ENCODE measurements around the gene LIN9.
A peak's percentile ranks its signal among the peaks of the same experiment; 100 is the strongest.
"Not testable (repeated sequence)": the region's sequence is repeated elsewhere in the genome, so short reads cannot be mapped to it uniquely, and the experiment has no call there.

The LIN9 gene, protein sequence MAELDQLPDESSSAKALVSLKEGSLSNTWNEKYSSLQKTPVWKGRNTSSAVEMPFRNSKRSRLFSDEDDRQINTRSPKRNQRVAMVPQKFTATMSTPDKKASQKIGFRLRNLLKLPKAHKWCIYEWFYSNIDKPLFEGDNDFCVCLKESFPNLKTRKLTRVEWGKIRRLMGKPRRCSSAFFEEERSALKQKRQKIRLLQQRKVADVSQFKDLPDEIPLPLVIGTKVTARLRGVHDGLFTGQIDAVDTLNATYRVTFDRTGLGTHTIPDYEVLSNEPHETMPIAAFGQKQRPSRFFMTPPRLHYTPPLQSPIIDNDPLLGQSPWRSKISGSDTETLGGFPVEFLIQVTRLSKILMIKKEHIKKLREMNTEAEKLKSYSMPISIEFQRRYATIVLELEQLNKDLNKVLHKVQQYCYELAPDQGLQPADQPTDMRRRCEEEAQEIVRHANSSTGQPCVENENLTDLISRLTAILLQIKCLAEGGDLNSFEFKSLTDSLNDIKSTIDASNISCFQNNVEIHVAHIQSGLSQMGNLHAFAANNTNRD

DNA sequence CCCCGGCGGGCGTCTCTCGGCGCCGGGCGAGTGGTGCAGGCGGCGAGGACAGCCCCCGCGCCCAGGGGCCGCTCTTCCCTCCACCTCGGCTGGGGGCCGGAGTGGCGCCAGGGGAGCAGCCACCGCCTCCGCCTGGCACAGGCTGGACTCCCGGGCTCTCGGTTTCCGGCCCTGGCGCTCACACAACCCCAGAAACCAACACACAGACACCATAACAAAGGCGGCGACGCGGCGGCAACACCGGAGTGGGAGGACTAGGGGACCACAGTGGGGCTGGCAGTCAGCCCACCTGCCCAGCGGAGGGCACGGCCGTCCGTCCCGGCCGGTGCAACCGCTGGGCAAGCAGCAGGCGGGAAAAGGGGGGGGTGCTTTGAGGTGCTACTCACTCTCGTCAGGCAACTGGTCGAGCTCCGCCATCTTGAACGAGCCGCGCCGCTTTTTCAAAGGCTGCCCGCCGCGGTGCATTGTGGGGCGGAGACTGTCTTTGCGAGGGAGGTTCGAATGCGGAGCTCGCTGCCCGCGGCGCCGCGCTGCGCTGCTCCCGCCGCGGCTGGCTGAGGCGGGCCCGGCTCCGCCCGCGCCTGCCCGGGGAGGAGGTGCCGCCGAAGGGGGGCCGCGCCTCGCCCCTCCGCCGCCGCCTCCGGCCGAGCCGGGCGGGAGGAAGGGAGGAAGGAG, at the start of gene LIN9:
TSS of gene LIN9 (minus strand) at position 442 of the 675 bp plus-strand sequence. CDS start at position 417, 25 bp downstream.
- DNase-seq, result peak; percentile 90

GRCh38 chr1:226357416-226357815, 48.5 kb upstream of the LIN9 start:
- no peak for DNase-seq

- no peak for DNase-seq
Measured at GRCh38 chr1:226355669-226356551, 46.9 kb upstream of the LIN9 start.

DNA sequence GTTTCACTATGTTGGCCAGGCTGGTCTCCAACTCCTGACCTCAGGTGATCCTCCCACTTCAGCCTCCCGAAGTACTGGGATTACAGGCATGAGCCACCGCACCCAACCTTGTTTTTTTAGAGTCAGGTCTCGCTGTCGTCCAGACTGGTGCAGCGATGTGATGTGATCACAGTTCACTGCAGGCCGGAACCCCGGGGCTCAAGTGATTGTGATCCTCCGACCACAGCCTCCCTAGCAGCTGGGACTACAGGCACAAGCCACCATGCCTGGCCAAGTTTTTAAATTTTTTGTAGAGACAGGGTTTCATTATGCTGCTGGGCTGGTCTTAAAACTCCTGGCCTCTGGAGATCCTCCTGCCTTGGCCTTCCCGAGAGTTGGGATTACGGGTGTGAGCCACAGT, 46.1 kb upstream of the LIN9 start:
- no peak for DNase-seq

DNA sequence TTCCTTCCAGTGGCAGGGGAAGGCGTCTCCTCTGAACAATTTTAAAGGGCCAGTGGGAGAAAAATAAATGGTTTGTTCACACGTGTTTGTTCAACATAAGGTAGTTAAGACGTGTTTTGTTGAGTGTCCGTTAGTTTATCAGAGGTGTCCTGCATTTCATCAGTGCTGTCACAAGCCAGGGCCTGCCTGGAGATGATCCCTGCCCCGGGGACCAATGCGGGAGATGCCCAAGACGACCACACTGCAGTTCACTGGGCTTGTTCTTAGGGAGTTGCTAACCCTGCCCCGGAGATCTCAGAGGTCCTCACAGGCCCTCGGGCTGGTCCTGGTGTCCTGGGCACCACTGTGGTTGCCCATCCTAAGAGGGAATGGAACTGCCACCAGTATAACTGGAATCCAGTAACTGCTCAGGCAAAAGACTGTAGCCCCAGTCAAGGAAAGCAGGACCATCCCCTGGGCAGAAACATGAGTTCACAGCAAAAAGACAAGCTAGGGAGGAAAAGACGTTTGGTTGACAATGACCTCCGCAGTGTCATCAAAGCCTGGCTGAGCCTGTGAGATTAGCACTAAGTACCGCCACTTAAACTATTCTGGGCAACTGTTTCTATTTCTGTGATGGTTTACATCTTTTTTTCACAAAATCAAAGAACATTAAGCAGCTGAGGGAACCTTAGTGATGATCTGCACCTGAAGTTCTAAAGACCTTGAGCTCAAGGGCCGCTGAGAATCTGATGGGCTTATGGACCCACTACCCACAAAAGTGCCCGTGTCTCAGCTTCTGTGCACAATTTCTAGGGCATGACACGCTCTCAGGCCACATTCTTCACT, 44.9 kb upstream of the LIN9 start:
- no peak for DNase-seq

DNA sequence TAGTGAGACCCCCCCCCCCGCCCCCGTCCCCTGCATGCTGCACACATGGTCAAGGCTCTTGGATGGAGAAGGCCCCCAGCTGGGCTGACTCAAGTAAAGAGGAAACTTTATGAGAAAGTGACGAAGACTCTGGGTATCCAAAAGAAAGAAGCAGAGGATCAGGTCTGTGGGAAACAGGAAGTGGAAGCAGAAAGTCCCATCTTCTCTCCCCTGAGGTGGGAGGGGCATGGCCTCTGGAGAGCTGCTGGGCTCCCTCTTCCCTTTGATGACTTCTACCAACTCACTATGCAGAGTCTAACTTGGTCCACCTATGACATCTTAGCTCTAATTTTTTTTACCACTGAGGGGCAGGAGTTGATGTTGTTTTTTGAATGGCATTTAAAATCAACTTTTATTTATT, 42.7 kb upstream of the LIN9 start:
- no peak for DNase-seq

GRCh38 chr1:226350519-226350865, 41.5 kb upstream of the LIN9 start:
- DNase-seq, result no peak

DNA sequence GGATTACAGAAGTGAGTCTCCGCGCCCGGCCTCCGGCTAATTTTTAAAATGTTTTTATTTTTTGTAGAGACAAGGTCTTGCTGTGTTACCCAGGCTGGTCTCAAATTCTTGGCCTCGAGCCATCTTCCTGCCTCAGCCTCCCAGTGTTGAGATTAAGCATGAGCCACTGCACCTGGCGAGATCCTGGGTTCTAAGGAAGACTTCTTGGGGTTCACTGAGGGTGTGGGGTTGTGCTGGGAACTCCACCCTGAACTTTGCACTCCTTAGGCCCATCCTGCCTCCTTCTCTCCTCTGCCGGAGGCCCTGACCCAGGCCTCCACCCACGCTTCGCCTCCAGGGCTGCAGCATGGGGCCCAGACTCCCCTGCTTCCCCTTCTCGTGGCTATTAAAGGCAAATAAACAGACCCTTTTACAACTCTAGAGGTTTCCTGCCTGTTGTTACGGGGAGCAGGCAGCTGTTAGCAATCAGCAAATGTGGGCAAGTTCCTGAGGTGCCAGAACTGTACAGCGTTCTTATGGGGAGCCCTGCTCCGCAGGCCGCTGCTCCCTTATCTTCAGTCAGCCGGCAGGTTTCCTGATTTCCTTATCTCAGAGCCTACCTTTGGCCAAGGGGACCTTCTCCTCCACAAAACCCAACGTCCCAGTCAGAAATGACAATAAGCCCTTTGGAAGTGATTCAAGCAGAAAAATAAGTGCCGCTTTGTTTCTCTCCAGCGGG, 41.0 kb upstream of the LIN9 start:
- no peak for DNase-seq

- no peak for DNase-seq
Measured at GRCh38 chr1:226349081-226349480, 40.1 kb upstream of the LIN9 start.

- no peak for DNase-seq
Measured at GRCh38 chr1:226344441-226345259, 35.7 kb upstream of the LIN9 start.

DNA sequence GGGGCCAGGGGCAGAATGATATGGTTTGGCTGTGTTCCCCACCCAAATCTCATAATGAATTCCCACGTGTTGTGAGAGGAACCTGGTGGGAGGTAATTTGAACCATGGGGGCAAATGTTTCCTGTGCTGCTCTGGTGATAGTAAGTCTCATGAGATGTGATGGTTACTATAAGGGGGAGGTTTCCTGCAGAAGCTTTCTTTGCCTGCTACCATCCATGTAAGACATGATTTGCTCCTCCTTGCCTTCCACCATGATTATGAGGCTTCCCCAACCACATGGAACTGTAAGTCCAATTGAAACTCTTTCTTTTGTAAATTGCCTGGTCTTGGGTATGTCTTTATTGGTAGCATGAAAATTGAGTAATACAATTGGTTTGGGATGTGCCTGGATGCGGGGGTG, 33.7 kb upstream of the LIN9 start:
- no peak for DNase-seq

DNA sequence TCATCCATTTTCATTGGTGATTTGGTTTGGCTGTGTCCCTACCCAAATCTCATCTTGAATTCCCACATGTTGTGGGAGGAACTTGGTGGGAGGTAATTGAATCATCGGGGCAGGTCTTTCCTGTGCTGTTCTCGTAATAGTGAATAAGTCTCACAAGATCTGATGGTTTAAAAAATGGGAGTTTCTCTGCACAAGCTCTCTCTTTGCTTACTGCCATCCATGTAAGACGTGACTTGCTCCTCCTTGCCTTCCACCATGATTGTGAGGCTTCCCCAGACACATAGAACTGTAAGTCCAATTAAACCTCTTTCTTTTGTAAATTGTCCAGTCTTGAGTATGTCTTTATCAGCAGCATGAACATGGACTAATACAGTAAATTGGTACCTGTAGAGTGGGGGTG, 31.1 kb upstream of the LIN9 start:
- not testable (repeated sequence) for DNase-seq

- DNase-seq, result no peak
Measured at GRCh38 chr1:226337276-226337875, 28.4 kb upstream of the LIN9 start.

DNA sequence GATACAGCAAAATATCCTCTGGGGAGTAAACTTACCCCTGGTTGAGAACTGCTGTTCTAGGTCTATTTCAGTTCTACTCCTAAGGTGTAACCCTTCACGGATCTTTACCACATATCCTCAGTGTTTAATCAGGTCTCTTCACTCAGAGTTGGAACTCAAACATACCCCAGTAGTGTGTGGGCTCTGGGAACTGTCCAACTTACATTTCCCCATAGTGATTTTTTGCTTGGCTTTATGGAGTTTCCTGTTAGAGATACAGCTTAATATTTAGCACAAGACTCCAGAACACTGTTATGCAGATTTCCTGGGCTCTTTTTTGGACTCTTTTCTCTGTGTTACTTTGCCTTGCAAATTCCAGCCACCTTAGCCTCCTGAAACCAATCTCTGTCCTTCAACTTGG, 26.7 kb upstream of the LIN9 start:
- no peak for DNase-seq

DNA sequence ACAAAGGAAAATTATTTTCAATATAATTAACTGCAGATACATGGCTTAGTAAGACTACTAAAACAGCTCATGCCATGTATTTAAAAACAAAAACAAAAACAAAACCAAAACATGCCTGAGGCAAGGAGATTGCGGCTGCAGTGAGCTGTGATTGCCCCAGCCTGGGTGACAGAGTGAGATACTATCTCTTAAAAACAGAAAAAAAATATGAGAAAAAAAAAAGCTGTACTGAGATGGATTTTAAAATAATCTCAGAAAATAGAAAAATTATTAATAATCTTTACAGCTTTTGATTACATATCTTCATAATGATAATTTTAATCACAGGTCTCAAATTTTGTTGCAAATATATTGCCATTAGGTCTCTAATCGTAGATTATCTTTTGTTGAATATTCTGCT, 24.0 kb upstream of the LIN9 start:
- DNase-seq, result no peak

- no peak for DNase-seq
Measured at GRCh38 chr1:226329237-226329636, 20.3 kb upstream of the LIN9 start.

DNA sequence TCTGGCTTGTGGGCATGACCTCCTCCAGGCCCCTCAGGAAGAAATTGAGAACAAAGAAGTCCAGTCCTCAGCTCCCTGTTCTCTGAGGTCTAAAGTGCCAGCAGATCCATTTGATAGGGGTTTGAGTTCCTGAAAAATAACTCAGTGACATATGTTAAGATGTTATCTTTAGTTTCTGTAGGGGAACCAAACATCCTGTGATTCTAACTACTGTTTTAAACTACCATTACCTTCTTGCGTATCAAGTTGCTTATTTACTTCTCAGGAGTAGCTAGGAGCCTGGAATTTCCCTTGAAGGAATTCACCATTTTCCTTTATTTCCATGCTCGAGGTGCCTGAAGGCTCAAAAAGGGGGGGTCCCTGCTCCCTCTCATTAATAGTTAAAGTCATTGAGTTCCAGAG, 18.8 kb upstream of the LIN9 start:
- DNase-seq, result no peak

GRCh38 chr1:226325178-226325577, 16.2 kb upstream of the LIN9 start:
- peak; percentile 4 for DNase-seq

DNA sequence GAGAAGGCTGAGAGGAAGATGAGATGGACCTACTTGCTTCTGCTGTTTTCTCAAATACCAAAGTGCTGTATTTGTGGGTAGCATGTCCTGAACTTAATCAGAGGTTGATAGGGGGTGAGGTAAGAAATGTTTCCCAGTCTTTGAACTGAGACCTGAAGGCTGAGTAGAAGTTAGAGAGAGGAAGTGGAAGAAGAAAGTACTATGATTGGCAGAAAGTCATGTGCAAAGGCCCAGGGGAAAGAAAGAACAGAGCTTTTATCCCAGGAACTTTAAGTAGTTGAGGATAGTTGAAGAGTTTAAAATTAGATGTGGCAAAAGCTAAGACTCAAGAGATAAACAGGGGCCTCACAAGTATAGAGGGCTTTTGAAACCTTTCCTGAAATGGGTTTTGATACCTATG, 15.5 kb upstream of the LIN9 start:
- no peak for DNase-seq

- DNase-seq, result no peak
Measured at GRCh38 chr1:226322986-226323385, 14.0 kb upstream of the LIN9 start.
